ENCODE measurements around the gene ANKRD23.

GRCh38 chr2:96870626-96871255 lies 26.9 kb upstream of the ANKRD23 start:
- TF ChIP-seq POLR2AphosphoS5 (IDR thresholded peaks at IDR 0.05) (peak; percentile 52 to 80 (median 56)), POLR2A (IDR thresholded peaks at IDR 0.05) (no peak)
- TF ChIP-seq, protein P1, sequence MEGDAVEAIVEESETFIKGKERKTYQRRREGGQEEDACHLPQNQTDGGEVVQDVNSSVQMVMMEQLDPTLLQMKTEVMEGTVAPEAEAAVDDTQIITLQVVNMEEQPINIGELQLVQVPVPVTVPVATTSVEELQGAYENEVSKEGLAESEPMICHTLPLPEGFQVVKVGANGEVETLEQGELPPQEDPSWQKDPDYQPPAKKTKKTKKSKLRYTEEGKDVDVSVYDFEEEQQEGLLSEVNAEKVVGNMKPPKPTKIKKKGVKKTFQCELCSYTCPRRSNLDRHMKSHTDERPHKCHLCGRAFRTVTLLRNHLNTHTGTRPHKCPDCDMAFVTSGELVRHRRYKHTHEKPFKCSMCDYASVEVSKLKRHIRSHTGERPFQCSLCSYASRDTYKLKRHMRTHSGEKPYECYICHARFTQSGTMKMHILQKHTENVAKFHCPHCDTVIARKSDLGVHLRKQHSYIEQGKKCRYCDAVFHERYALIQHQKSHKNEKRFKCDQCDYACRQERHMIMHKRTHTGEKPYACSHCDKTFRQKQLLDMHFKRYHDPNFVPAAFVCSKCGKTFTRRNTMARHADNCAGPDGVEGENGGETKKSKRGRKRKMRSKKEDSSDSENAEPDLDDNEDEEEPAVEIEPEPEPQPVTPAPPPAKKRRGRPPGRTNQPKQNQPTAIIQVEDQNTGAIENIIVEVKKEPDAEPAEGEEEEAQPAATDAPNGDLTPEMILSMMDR (IDR thresholded peaks at IDR 0.05 in 8 of 11, conservative IDR thresholded peaks at IDR 0.05 in 3 of 11): no peak
